ENCODE results near the gene PRR15L.

Gene PRR15L

GRCh38 chr17:47946516-47946915 lies 11.2 kb downstream of the PRR15L start:
- Histone ChIP-seq H2AFZ (ENCODE audit: low read depth, low read length, severe bottlenecking) (no peak overlapping the region), H3F3A (ENCODE audit: insufficient read depth) (peaks cover 11% of the 10 kb centered on the region), H4K20me1 (ENCODE audit: low read depth, low read length) (no peaks in the 10 kb centered on the region), H3K4me2 (ENCODE audit: low read depth, low read length, poor library complexity, severe bottlenecking) (no peak overlapping the region), H3K27me3 (ENCODE audit: low read length) (no peaks in the 10 kb centered on the region), H3K9me2 (replicated peaks; ENCODE audit: insufficient read depth, low read length) (no peaks in the 10 kb centered on the region), H3K9ac (ENCODE audit: low read length) (no peak overlapping the region), H3K27ac (ENCODE audit: low read depth, low read length) (no peak overlapping the region), H3K79me2 (ENCODE audit: insufficient read depth, low read length) (peaks cover 8% of the 10 kb centered on the region; the same call in 1 of the 2 replicates), H3K9me3 (ENCODE audit: insufficient read depth, low read length) (no peaks in the 10 kb centered on the region), H3K4me3 (ENCODE audit: insufficient read depth, low read length, poor library complexity, severe bottlenecking) (no peak overlapping the region), H3K36me3 (ENCODE audit: low read length) (no peaks in the 10 kb centered on the region)
- no peak for TF ChIP-seq EZH2phosphoT487 (conservative IDR thresholded peaks at IDR 0.05; ENCODE audit: low read length)
- TF ChIP-seq, protein P1, sequence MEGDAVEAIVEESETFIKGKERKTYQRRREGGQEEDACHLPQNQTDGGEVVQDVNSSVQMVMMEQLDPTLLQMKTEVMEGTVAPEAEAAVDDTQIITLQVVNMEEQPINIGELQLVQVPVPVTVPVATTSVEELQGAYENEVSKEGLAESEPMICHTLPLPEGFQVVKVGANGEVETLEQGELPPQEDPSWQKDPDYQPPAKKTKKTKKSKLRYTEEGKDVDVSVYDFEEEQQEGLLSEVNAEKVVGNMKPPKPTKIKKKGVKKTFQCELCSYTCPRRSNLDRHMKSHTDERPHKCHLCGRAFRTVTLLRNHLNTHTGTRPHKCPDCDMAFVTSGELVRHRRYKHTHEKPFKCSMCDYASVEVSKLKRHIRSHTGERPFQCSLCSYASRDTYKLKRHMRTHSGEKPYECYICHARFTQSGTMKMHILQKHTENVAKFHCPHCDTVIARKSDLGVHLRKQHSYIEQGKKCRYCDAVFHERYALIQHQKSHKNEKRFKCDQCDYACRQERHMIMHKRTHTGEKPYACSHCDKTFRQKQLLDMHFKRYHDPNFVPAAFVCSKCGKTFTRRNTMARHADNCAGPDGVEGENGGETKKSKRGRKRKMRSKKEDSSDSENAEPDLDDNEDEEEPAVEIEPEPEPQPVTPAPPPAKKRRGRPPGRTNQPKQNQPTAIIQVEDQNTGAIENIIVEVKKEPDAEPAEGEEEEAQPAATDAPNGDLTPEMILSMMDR (IDR thresholded peaks at IDR 0.05; ENCODE audit: insufficient read depth, low read length, poor library complexity, severe bottlenecking): no peak

GRCh38 chr17:47945529-47946508 lies 11.9 kb downstream of the PRR15L start:
- H3K79me2 ChIP-seq (ENCODE audit: insufficient read depth, low read length): peaks cover 8% of the 10 kb centered on the region; the same call in 1 of the 2 replicates
- H3K9me3 ChIP-seq (ENCODE audit: insufficient read depth, low read length): no peaks in the 10 kb centered on the region
- TF ChIP-seq EZH2phosphoT487 (conservative IDR thresholded peaks at IDR 0.05; ENCODE audit: low read length): no peak
- TF ChIP-seq, protein P1 (IDR thresholded peaks at IDR 0.05; ENCODE audit: insufficient read depth, low read length, poor library complexity, severe bottlenecking): no peak
- H3K27ac ChIP-seq (ENCODE audit: low read depth, low read length): no peak overlapping the region
- H3K4me3 ChIP-seq (ENCODE audit: insufficient read depth, low read length, poor library complexity, severe bottlenecking): no peak overlapping the region
- H3K9ac ChIP-seq (ENCODE audit: low read length): no peak overlapping the region
- H3K9me2 ChIP-seq (replicated peaks; ENCODE audit: insufficient read depth, low read length): no peaks in the 10 kb centered on the region
- no peak overlapping the region for H3K4me2 ChIP-seq (ENCODE audit: low read depth, low read length, poor library complexity, severe bottlenecking)
- H3K27me3 ChIP-seq (ENCODE audit: low read length): no peaks in the 10 kb centered on the region
- no peak overlapping the region for H2AFZ ChIP-seq (ENCODE audit: low read depth, low read length, severe bottlenecking)
- no peaks in the 10 kb centered on the region for H4K20me1 ChIP-seq (ENCODE audit: low read depth, low read length)
- H3F3A ChIP-seq (ENCODE audit: insufficient read depth): peaks cover 11% of the 10 kb centered on the region
- H3K36me3 ChIP-seq (ENCODE audit: low read length): no peaks in the 10 kb centered on the region

GRCh38 chr17:47945080-47945479 lies 12.6 kb downstream of the PRR15L start:
- Histone ChIP-seq H4K20me1 (ENCODE audit: low read depth, low read length) (no peaks in the 10 kb centered on the region), H3K4me2 (ENCODE audit: low read depth, low read length, poor library complexity, severe bottlenecking) (no peak overlapping the region), H3K36me3 (ENCODE audit: low read length) (no peaks in the 10 kb centered on the region)

More at GRCh38 chr17:47945080-47945479, 12.6 kb downstream of the PRR15L start:
- Histone ChIP-seq H3K9ac (ENCODE audit: low read length) (no peak overlapping the region), H3K9me2 (replicated peaks; ENCODE audit: insufficient read depth, low read length) (no peaks in the 10 kb centered on the region), H3K4me3 (ENCODE audit: insufficient read depth, low read length, poor library complexity, severe bottlenecking) (no peak overlapping the region), H3K27ac (ENCODE audit: low read depth, low read length) (no peak overlapping the region), H3K79me2 (ENCODE audit: insufficient read depth, low read length) (peaks cover 8% of the 10 kb centered on the region; the same call in 1 of the 2 replicates), H3K27me3 (ENCODE audit: low read length) (no peaks in the 10 kb centered on the region), H3K9me3 (ENCODE audit: insufficient read depth, low read length) (no peaks in the 10 kb centered on the region), H2AFZ (ENCODE audit: low read depth, low read length, severe bottlenecking) (no peak overlapping the region), H3F3A (ENCODE audit: insufficient read depth) (peaks cover 11% of the 10 kb centered on the region)
- TF ChIP-seq, protein P1 (IDR thresholded peaks at IDR 0.05; ENCODE audit: insufficient read depth, low read length, poor library complexity, severe bottlenecking): no peak
- TF ChIP-seq EZH2phosphoT487 (conservative IDR thresholded peaks at IDR 0.05; ENCODE audit: low read length): no peak

Measured in SU-DHL-6 (cell line).